Activated CD4-positive, alpha-beta T cell treated with anti-CD3 and anti-CD28 coated beads, Interleukin-2, amount 10 ng/mL, durations not matched to agents 24 days and 14 days (primary cell): ENCODE results near the gene LEMD1. TPM values are rescaled to one million over a fixed set of nuclear protein-coding genes. Genes with fewer than 3 reads are reported as not detected.

ENCODE experiments used
- DNase-seq: peaks from one replicate; pipeline ENCODE4 v3.0.0; 2022
- H3K27ac Mint-ChIP-seq: one replicate; pipeline ENCODE4 v1.8.0; 2022; ENCODE audit warnings: mild to moderate bottlenecking, mixed read lengths
- H3K27me3 Mint-ChIP-seq: one replicate; pipeline ENCODE4 v1.8.0; 2022; ENCODE audit warnings: mixed read lengths
- H3K36me3 Mint-ChIP-seq: one replicate; pipeline ENCODE4 v1.8.0; 2022; ENCODE audit warnings: low read depth, mild to moderate bottlenecking, mixed read lengths
- H3K4me1 Mint-ChIP-seq: one replicate; pipeline ENCODE4 v1.8.0; 2021; ENCODE audit warnings: mixed read lengths
- H3K4me3 Mint-ChIP-seq: one replicate; pipeline ENCODE4 v1.8.0; 2022; ENCODE audit warnings: mild to moderate bottlenecking, moderate library complexity, mixed read lengths
- H3K9me3 Mint-ChIP-seq: one replicate; pipeline ENCODE4 v1.8.0; 2021; ENCODE audit warnings: mixed read lengths
- intact Hi-C: fragments of 100-400 bp; cut with micrococcal nuclease; formaldehyde crosslinking; loops from one replicate; pipeline ENCODE4 v1.15.1; 2023
- total RNA-seq: library from RNA; stranded (reverse); gene quantifications from 2 replicates; pipeline ENCODE4 v1.2.3, GENCODE V29; 2022

LEMD1 gene
- total RNA-seq, 1 donor from 2014 or later, result 0.47 TPM

DNA sequence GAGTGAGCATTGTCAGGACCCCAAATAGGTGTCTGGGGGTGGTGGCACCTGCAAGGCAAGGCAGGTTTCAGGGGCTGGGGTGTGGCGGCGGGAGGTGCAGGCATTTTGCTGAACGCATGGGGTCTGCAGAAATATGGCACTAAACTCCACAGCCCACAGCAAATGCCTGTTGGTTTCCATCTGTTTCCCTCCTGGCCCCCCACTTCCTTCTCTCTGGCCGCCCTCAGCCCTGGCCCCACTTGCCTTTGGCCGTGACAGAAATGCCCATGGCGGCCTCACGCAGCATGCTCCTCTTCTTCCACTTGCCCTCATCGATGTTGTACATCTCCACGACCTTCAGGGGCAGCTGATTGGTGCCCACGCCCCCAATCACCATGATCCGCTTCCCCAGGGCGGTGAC, 78.9 kb downstream of the LEMD1 start:
- no peaks in the 10 kb centered on the region for H3K9me3 Mint-ChIP-seq
- no peaks in the 10 kb centered on the region for H3K36me3 Mint-ChIP-seq
- intact Hi-C loops, result loop anchor here (10.0 kb wide), 1 partner anchor 312 kb away; no protein-coding TSS in a partner anchor
- no peak for DNase-seq
- H3K4me3 Mint-ChIP-seq, result peak overlapping the region; percentile 14
- H3K27me3 Mint-ChIP-seq, result peaks cover 60% of the 10 kb centered on the region
- peaks cover 6% of the 10 kb centered on the region for H3K4me1 Mint-ChIP-seq
- no peak overlapping the region for H3K27ac Mint-ChIP-seq

DNA sequence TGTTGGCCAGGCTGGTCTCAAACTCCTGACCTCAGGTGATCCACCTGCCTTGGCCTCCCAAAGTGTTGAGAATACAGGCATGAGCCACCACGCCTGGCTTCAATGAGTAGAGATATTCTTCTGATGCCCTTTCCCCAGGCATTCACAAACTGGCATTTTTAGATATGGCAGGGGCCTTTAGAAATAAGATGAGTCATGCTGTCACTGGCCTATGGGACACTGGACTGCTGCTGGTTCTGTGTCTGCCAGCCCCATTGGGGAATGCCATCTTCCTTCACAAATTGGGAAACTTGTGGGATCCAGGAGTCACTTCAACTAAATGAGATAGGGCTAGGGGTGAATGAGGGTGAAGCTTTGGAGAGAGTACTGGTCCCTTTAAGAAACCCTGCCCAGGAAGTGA, 81.2 kb downstream of the LEMD1 start:
- no peak overlapping the region for H3K27ac Mint-ChIP-seq
- H3K9me3 Mint-ChIP-seq, result no peaks in the 10 kb centered on the region
- H3K36me3 Mint-ChIP-seq, result no peaks in the 10 kb centered on the region
- H3K4me3 Mint-ChIP-seq, result no peak overlapping the region
- peaks cover 6% of the 10 kb centered on the region for H3K4me1 Mint-ChIP-seq
- DNase-seq, result no peak
- intact Hi-C loops, result loop anchor here (10.0 kb wide), 1 partner anchor 314 kb away; no protein-coding TSS in a partner anchor
- peaks cover 54% of the 10 kb centered on the region for H3K27me3 Mint-ChIP-seq

DNA sequence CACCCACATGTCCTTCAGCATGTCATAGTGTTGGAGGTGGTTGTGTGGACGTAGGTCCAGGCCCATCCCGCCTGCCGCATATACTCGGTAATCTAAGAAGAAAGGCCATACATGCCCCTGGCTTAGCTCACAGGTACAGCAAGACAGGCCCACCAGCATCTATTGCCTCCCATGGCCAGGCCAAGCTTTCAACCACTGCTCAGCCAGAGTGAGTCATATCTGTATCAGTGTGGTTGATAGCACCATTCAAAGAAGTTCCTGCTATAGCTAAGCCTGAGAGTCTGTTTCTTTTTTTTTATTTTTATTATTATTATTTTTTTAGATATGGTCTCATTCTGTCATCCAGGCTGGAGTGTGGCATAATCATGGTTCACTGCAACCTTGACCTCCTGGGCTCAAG, 82.1 kb downstream of the LEMD1 start:
- H3K4me1 Mint-ChIP-seq, result peaks cover 6% of the 10 kb centered on the region
- intact Hi-C loops, result loop anchor here (10.0 kb wide), 2 partner anchors 315 to 365 kb away; no protein-coding TSS in a partner anchor
- no peaks in the 10 kb centered on the region for H3K9me3 Mint-ChIP-seq
- H3K27me3 Mint-ChIP-seq, result peaks cover 45% of the 10 kb centered on the region
- H3K36me3 Mint-ChIP-seq, result no peaks in the 10 kb centered on the region
- DNase-seq, result no peak
- H3K4me3 Mint-ChIP-seq, result no peak overlapping the region
- H3K27ac Mint-ChIP-seq, result no peak overlapping the region

DNA sequence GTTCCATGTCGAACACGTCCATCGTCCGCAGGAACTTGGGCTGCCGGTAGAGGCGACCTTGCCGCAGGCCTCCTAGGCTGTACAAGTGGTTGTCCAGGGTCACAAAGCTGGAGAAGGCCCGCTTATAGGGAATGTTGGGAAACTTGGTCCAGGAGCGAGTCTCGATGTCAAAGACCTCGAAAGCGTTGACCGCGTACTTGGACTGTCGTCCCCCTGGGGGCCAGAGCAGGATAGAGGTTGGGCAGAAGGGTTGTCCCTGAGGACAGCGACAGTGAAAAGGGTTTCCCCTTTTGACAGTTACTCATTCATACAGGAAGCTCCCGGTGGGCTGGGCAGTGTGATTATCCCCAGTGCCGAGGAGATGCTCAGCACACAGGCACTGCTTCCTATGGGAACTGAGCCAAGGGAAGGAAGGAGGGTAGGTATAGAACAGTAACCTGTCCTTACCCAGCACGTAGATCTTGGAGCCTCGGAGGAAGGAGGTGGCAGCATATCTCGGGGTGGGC, 82.6 kb downstream of the LEMD1 start:
- intact Hi-C loops, result loop anchor here (10.0 kb wide), 1 partner anchor 364 kb away; no protein-coding TSS in a partner anchor
- H3K9me3 Mint-ChIP-seq, result no peaks in the 10 kb centered on the region
- H3K27me3 Mint-ChIP-seq, result peaks cover 43% of the 10 kb centered on the region

DNA sequence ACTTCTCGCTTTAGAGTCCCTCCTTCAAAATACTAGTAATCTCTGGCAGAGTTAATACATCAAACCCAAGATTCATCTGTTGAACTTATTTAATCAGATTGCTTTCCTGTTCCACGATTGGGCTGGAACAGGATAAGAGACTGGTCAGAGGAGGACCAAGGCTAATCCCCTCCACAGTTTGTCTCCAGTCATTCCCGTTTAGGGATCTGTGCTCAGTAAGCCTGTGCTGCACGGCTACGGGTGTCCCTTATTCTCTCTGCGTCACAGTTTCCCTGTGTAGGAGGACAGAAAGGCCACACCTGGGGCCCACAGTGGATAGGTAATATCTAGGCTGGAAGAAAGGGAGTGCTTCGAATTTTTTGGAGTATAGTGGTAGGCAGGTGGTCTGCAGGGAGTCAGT, 83.8 kb downstream of the LEMD1 start:
- Mint-ChIP-seq H3K27ac (no peak overlapping the region), H3K4me1 (no peaks in the 10 kb centered on the region), H3K9me3 (no peaks in the 10 kb centered on the region), H3K36me3 (no peaks in the 10 kb centered on the region), H3K4me3 (no peak overlapping the region), H3K27me3 (peaks cover 44% of the 10 kb centered on the region)
- intact Hi-C loops, result loop anchor here (10.0 kb wide), 1 partner anchor 363 kb away; no protein-coding TSS in a partner anchor
- DNase-seq, result no peak

More for the DNA sequence above, 82.6 kb downstream of the LEMD1 start:
- Mint-ChIP-seq H3K4me1 (peaks cover 2% of the 10 kb centered on the region), H3K4me3 (no peak overlapping the region), H3K27ac (no peak overlapping the region), H3K36me3 (no peaks in the 10 kb centered on the region)
- no peak for DNase-seq

DNA sequence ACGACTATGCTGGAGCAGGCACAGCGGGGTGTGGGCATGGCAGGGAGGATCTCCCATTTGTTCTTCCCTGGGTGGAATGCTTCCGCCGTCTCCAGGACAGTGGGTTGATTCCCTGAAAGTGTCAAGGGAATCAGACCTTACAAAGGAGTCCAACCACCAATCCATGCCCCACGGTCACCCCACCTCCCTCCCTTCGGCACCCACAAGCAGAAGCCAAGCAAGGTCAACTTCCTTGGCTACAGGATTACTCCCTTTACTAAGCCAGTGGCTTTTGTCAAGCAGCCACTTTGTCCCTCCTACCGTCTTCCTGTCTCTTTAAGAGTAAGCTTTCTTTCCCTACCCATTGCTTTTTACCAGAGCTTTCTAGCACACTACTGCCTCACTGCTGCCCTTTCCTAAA, 84.4 kb downstream of the LEMD1 start:
- Mint-ChIP-seq H3K36me3 (no peaks in the 10 kb centered on the region), H3K4me3 (no peak overlapping the region), H3K27me3 (peaks cover 40% of the 10 kb centered on the region), H3K9me3 (no peaks in the 10 kb centered on the region), H3K27ac (no peak overlapping the region), H3K4me1 (no peaks in the 10 kb centered on the region)
- intact Hi-C loops, result loop anchor here (10.0 kb wide), 1 partner anchor 363 kb away; no protein-coding TSS in a partner anchor
- DNase-seq, result no peak

DNA sequence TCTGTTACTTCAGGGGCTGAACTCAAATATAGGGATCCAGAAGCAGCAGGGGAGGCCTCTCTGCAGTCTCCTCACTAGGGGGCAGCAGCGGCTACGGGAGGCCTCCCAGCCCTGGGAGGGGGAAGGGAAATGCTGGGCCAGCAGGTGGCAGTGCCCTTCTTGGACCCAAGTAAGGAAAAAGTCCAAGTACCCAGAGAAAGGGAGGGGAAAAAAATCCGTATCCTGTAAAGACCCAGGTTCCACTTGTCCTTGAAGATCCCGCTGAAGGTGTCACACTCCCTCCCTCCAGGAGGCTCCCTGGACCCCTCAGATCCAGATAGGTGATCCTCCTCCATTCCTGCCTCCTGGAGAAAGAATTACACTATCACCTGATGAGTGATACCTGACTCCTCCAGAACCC, 86.2 kb downstream of the LEMD1 start:
- intact Hi-C loops, result loop anchor here (1.0 to 10.0 kb wide), 3 partner anchors 152 to 361 kb away; no protein-coding TSS in a partner anchor
- H3K27me3 Mint-ChIP-seq, result peaks cover 38% of the 10 kb centered on the region
- peak; percentile 93 for DNase-seq
- no peak overlapping the region for H3K27ac Mint-ChIP-seq
- H3K4me3 Mint-ChIP-seq, result no peak overlapping the region
- no peaks in the 10 kb centered on the region for H3K36me3 Mint-ChIP-seq
- no peaks in the 10 kb centered on the region for H3K4me1 Mint-ChIP-seq
- H3K9me3 Mint-ChIP-seq, result no peaks in the 10 kb centered on the region

DNA sequence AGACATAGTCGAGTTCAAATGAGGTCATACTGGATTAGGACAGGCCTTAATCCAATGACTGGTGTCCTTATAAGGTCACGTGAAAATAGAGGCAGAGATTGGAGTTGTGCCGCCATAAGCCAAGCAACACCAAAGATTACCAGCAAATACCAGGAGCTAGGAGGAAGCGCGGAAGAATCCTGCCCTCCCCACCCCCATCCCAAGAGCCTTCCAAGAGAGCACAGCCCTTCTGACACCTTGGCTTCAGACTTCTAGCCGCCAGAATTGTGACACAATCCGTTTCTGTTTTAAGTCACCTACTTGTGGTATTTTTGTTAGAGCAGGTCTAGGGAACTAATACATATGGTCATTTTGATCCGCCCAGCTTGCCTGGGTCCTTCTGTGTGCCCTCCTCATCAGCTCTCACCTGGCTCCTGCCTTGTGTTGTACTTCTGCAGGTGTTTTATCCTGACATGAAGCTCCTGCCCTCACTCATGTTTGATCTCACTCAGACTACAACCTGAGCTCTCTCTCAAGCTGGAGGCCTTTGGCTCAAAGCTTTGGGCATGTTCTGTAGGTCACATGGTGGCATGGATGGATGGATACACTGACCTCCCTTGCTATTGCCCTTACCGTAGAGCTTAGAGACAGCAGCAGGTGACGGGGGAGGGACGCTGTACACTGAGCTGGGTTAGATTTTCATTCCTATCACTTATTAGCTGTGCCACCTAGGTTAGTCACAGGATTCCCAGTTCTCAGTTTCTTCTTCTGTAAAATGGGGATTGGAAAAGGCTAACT, 89.7 kb downstream of the LEMD1 start:
- Mint-ChIP-seq H3K27ac (no peak overlapping the region), H3K9me3 (no peaks in the 10 kb centered on the region), H3K36me3 (no peaks in the 10 kb centered on the region), H3K4me1 (no peaks in the 10 kb centered on the region), H3K4me3 (no peak overlapping the region), H3K27me3 (peaks cover 41% of the 10 kb centered on the region)
- no peak for DNase-seq
- intact Hi-C loops, result loop anchor here (10.0 kb wide), 1 partner anchor 357 kb away; no protein-coding TSS in a partner anchor

Other genes with a start within 250 kb of the LEMD1 start
- gene DSTYK, start 210.4 kb downstream of the LEMD1 start, total RNA-seq, result 26.7 and 27.6 TPM in 2 replicates
- gene TMCC2, start 194.1 kb downstream of the LEMD1 start, total RNA-seq, result 19.9 and 20.9 TPM in 2 replicates
- gene NUAK2, start 100.3 kb downstream of the LEMD1 start, total RNA-seq, result 0.80 and 1.0 TPM in 2 replicates
- 0.44 TPM in 1 of 2 replicates, not detected in the other for gene KLHDC8A, start 65.1 kb downstream of the LEMD1 start, total RNA-seq
- gene BLACAT1, start 34.0 kb upstream of the LEMD1 start, total RNA-seq, result 0.16 and 0.17 TPM in 2 replicates
- 0.23 and 1.2 TPM in 2 replicates for gene CDK18, start 82.6 kb upstream of the LEMD1 start, total RNA-seq
- gene ELK4, start 210.0 kb upstream of the LEMD1 start, total RNA-seq, result 81.8 and 83.1 TPM in 2 replicates